Hematopoietic multipotent progenitor cell treated with erythropoietin and hydrocortisone succinate and interleukin-3 and kit ligand, for 8 days (in vitro differentiated cells): Measurements from ENCODE around the gene TBC1D8.

Experiments
- DNase-seq: peaks from one replicate; pipeline ENCODE4 v3.0.0-alpha.2; 2015

TBC1D8 gene

DNA sequence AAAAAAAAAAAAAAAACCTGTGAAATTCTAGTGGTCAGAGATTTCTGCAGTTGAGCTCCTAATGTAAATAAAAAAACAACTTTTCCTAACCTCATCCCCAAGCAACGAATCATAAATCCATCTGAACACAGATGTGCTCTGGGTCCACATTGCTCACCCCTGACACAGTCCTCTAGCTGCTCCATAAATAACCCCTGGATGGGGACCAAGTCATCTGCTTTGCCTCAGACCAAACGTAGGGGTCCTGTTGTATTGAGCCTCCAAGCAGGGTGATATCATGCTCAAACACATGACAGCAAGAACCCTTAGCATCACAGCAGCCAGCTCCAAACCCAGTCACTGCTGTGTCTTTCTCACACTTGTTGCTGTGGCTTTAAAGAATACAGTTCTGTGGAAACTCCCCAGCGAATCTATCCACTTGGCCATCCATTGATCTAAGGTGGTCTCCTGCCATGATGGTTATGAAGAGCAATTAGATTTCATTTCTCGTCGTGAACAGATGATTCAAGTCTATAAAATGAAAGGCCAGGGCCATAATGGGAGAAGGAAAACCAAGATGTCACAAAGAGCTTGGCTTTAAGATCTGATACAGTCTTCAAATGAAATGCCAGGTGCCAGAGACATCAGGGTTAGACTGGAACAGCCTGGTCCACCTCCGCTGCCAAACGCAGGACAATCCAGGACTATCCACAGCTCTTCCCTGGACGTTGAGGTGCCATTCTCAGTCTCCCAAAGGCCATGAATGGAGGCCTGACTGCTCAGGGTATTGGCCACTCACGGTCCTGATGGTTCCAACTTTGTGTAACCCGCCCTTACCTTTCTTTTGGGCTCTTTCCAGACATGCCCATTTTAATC, 39.0 kb downstream of the TBC1D8 start:
- no peak for DNase-seq

DNA sequence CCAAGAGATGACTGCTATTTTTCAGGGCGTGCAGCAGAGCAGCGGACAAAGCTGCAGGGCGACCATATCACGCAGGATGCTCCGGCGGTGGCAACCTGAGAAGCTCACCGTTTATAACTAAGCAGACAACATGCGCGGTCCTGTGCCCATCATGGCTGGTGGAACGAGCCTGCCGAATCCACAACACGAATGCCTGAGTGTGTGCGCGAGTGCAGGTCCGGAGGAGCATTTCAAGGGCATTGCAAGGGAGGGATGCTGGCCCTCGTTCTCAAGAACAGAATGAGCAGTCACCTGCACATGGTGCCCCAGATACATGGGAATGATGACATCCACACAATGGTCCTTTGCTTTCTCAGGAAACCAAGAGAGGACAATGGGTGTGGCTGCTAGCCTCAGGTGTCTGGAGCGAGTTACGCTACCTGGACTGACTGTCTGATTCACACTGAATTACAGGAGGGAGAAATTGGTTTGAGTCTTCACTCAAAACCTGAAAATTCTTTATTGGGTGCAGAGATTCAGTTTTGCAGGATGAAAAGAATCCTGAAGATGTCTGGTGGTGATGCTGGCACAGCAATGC, 39.8 kb downstream of the TBC1D8 start:
- no peak for DNase-seq

DNA sequence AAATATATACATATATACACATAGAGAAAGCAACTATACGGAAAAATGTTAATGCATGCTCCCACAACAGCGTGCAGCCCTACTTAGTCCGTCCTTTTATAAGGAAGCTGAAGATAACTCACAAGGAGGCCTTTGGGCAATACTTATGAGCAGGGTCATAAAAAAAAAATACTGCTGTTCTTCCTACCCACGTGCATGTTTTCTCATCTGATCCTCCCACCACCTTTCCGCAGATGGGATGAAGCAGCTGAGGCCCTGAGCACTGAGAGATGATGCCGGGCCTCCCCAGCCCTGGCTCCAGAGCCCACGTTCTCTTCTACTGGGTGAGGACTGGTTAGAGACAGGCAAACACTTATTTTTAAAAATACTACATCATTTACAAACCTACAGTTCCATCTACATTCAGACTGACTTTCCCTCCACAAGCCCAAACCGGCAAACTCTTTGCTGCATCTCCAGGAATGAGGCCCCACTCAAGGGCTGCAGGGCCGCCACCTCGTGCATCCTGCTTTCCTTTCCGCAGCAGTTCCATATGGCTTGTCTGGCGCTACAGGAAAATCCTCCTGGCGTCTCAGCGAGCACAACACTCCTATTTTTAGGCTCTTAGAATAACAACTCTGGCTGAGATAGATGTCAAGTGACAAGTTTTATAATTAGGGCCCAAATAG, 41.6 kb downstream of the TBC1D8 start:
- DNase-seq: no peak

DNA sequence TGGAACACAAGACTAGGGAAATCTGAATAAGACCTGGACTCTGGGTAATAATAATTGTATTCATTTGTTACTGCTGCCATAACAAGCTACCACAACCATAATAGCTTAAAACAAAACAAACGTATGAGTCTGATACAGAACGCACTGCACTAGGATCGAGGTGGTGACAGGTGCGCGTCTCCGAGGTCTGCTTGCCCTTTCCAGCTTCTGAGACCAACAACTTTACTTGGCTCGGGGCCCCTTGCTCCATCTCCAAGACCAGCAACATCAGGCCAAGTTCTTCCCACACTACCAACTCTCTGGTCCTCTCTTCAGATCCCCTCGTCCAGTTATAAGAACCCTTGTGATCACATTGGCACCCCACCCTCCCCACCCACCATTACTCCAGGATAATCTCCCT, 42.8 kb downstream of the TBC1D8 start:
- DNase-seq: no peak

DNA sequence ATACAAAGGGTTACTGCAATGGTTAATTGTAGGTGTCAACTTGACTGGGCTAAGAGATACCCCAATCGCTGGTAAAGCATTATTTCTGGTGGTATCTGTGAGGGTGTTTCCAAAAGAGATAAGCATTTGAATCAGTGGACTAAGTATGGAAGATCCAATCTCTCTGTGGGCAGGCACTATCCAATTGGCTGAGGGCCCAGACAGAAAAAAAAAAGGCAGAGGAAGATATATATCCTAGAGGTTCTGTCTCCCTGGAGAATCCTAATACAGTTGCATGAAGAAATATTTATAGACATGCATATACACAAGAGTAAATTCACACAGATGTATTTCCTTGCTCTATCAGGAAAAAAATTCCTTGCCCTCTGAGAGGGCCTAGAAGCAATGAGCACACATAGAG, 43.9 kb downstream of the TBC1D8 start:
- DNase-seq: peak; percentile 59

DNA sequence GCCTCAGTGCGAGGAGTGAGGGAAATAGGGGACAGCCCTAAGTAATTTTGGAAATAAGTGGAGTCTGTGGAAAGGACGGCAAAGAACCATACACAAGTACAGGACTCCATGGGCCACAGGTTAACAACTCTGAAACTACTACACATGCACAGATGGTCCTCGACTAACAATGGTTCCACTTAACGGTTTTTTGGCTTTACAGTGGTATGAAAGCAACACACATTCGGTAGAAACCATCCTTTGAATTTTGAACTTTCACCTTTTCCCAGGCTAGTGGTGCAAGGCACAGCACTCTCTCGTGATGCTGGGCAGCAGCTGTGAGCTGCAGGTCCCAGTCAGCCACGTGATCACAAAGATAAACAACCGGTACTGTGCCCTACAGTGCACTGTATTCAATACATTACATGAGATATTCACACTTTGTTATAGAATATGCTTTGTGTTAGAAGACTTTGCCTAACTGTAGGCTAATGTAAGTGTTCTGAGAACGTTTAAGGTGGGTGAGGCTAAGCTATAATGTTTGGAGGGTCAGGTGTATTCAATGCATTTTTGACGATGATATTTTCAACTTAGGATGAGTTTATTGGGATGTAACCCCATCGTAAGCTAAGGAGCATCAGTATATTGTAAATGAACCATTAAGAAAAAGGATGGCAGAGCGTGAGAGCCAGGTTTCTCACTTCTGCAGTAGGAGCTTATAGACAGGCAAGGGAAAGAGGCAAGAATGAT, 44.6 kb downstream of the TBC1D8 start:
- DNase-seq: no peak

DNA sequence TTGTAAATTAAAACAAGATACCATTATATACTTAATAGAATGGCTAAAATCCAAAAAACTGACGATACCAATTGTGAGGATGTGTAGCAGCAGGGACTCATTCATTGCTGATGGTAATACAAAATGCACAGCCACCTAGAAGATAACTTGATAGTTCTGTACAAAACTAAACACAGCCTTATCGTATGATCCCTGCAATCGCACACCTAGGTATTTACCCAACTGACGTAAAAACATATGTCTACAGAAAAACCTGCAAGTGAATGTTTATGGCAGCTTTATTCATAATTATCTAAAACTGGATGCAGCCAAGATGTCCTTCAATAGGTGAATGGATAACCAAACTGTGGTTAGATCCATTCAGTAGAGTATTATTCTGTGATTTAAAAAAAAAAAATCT, 45.5 kb downstream of the TBC1D8 start:
- no peak for DNase-seq

DNA sequence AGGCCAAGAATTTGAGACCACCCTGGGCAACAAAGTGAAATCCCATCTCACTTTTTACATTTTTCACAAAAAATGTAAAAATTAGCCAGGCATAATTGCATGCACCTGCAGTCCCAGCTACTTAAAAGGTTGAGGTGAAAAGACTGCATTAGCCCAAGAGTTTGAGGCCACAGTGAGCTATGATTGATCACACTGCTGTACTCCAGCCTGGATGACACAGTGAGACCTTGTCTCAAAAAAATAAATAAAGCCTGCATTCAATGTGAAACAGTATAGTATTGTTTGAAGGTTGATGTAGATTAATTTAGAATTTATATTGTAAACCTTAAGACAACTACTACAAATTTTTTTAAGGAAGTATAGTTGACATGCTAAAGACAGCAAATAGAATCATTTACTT, 53.5 kb downstream of the TBC1D8 start:
- no peak for DNase-seq

DNA sequence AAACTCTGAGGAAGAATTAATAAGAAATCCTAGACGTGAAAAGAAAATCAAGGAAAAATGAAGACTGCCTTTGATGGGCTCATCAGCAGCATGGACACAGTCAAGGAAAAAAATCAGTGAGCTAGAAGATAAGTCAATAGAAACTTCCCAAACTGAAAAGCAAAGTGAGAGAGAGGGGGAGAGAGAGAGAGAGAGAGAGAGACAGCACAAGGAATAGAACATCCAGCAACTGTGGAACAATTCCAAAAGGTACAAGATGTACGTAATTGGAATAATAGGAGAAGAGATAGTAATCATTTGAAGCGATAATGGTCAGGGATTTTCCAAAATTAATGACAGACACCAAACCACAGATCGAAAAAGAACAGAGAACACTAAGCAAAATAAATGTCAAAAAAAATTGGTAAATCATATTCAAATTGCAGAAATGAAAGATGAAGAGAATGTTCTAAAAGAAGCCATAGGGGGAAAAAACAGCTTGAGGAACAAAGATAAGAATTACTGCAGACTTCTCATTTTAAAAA, 54.5 kb downstream of the TBC1D8 start:
- DNase-seq: no peak

DNA sequence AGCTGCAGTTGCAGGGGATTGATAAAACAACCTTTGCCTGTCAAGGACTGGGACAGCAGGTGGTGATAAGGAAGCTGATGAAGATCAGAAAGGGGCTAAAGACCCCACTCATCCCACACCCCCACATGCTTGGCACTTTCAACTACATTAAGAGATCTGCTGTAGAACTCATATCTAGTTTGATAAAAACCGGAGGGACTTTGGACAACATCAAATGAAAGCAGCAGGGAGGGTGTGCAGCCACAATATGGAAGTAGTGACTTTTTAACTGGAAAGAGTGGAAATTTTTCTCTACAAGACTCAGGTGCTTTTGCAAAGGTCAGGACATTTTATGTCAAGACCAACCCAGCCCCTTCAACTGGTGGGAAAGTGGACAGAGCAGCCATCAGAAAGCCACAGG, 56.8 kb downstream of the TBC1D8 start:
- DNase-seq: no peak

DNA sequence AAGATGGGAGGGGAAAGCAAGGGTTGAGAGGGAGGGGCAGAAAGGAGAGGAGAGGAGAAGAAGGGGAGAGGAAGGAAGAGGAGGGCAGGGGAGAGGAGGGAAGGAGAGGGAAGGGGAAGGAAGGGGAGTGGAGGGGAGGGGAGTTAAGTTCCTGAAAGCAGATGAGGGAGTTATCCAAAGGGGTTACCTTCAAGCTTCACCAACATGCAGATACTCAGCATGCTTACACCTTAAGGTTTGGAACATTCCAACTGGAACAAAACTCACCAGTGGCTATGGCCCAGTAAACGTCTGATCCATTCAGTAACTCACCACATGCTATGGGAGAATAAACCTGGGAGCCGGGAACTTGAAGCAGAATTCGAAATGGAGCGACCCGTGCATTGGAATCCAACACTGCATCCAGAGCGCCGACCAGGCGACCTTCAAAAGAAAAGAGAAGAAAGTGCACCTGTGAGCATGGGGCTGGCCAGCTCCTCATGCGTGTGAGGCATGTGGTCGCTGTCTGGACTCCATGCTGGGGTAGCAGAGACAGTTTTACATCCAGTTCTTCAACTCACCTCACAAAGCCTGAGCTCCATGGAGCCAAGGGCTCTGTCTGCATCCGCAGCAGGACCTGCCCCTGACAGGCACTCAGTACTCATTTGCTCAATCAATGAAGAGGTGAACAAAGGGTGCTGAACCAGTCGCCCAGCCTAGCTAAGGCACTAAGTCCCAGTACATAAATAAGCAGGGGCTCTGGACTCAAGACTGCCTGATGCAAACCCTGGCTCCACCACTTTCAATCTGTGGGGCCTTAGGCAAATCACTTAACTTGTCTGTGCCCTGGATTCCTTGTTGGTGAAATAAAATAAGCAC, 61.0 kb downstream of the TBC1D8 start:
- no peak for DNase-seq

DNA sequence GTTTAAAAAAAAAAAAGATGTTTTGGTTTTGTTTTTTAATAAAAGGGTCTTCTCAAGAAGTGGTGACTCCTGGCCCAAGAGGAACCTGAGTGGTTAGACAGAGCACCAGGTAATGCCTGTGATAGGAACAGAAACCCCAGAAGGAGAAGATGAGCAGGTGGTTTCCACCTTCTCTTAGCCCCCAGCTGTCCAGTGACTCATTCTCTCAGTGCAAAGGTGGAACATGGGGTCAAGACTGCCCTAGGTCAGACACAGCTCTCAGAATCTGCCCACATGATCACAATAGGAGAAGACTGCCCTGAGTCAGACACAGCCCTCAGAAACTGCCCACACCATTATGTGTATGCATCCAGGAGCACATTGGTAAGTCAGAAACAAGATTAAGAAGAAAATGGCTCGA, 61.8 kb downstream of the TBC1D8 start:
- DNase-seq: no peak

DNA sequence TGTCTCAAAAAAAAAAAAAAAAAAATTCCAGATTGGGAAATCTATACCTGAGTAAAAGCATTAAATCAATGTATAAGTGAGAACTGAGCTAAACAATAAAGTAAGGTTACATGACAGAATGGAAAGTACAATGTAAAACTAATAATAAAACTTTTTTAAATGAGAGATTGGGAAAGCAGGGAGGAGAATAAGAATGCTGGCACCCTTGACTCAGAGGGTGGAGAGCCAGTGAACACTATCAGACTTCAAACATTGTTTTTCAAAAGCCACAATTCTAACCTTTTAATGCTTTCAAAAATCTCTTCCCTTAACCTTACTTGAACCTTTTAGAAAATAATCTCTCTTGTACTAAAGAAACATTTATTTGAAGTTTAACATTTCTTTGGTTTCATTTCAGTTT, 63.5 kb downstream of the TBC1D8 start:
- DNase-seq: no peak

DNA sequence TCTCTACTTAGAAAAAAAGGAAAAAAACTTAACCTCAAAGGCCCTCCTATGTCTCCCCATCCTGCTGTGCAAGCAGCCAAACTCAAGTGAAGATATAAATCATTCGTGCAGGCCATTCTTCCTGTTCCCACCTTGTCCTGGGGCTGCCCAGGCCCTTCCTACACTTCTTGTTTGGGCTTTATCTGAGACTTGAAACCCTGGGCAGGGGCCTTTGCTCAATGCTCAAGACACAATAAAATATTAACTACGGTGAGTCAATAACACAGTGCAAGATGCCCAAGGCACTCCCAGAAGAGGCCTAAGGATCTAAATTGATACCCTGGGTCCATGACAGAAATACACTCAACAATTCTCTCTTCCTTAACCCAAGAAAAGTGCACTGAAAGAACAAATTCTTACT, 67.6 kb downstream of the TBC1D8 start:
- no peak for DNase-seq

DNA sequence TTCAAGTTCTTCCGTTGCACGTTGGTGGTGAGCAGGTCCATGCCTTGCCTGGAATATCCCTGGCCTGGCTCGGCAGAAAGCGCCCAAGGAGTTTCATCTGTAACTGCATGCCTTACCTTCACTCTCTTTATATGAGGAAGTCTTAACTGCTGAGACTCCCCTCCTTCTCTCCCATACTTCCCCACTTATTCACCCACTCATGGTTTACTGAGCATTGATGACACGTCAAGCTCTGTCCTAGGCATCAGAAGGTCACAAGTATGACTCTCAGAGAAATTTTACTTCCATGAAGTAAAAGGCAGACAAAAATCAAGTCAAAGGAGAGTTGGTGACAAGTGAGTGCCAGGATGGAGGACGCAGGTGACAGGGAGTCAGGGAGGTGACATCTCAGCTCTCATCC, 68.2 kb downstream of the TBC1D8 start:
- no peak for DNase-seq

DNA sequence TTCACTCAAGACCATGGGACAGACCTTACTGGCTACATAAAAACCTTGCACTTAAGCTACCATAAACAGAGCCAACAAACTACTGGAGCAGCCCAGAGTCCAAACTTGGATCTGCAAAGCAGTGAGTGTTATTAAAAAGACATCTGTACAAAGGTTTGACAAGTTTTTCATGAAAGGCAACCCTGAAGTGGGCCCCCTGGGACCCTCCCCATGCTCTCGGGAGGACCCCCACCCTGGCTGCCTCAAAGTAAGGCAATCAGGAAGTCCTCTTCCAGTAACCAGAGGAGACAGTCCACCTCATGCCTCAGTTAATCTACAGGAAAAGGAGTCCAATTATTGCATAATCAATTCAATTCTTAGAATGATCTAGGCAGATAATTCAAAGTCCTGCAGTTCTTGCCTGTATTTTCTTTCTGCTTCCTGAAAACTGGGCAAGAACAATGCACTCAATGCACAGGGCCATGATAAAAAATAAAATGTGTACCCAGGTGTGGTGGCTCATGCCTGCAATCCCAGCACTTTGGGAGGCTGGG, 69.7 kb downstream of the TBC1D8 start:
- no peak for DNase-seq

DNA sequence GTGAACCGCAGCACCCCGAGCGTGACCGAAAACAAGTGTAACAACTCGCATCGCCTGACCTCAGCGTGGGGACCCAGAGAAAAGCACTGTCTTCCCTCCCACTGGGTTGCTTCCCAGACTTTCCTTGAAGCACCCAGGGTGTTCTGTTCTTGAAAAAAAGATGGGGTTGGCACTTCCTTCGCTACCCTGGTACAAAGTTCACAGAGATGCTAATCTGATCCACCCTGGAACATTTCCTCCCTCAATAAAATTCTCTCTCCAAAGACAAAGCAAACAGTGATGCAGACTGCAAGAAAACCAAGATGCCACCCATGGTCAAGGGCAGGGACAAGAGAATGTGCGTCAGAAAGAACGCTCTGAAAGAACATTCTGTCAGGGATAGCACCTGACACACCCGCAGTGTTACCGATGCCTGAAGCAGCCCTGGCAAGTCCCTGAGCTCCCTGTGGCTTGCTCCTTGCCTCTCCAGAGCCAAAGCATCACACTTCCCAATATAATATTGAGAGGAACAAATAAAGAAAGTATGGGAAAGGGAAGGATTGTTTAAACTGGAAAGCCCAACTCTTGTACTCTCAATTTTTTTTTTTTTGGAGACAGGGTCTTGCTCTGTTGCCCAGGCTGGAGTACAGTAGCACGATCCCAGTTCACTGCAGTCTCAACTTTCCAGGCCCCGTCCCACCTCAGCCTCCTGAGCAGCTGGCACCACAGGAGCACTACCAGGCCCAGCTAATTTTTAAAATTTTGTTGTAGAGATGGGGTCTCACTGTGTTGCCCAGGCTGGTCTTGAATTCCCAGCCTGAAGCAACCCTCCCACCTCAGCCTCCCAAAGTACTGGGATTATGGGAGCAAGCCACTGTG, 70.7 kb downstream of the TBC1D8 start:
- DNase-seq: no peak

DNA sequence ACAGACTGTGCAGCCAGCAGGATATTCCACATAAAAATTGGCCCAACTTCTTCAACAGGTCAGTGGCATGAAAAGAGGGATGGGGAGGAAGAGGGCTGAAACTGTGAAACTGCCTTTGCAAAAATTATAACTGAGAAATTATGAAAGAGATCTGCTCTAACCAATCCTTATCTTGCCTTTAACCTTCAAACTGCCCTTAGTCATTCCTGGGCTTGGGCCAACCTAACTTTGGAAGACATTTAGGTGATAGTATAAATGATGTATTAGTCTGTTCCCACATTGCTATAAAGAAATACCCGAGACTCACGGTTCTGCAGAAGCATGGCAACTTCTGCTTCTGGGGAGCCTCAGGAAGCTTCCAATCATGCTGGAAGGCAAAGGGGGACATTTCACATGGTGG, 74.6 kb downstream of the TBC1D8 start:
- DNase-seq: no peak

DNA sequence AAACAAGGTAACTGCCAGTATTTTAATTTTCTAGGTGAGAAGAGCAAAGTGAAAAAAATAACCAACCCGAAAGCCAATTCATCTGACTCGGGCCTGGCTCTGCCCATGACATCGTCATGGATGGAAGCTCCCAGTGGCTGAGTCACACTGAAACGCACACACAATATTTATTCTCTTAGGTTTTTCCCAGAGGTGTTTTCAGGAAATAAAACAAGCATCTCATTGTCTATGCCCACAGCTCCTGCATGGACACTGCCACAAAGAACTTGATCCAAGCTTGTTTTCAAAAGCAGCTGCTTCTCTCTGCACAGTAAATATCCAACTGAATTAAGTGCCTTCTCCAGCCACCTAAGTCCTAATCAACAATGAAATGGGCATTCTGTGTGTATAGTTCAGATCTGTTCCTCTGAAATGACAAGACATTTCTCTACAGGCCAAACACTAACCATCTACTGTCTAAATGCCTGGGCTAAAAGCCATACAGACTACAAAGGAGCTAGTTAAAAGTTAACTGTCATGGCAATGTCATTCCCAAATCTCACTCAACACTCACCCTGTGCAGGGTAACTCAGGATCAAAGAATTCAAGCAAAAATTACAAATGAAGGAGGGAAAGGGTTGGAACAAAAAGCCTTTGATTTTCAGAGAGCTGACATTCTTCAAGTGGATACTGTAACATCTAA, 86.2 kb downstream of the TBC1D8 start:
- DNase-seq: no peak

DNA sequence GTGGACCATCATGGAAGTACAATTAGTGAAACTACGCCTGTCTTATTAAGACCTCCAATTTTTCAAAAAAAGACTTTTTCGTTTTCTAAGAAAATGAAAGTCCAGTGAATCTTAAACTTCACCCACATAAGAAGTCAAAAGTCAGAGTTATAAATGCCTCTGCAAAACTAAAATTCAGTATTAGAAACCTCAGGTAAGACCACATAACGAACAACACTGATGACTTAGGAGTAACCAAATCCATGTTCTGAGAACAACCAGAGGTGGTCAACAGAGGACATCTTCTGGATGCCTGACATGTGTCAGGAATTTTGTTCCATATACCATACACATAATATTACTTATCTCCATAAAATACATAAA, 86.7 kb downstream of the TBC1D8 start:
- no peak for DNase-seq

DNA sequence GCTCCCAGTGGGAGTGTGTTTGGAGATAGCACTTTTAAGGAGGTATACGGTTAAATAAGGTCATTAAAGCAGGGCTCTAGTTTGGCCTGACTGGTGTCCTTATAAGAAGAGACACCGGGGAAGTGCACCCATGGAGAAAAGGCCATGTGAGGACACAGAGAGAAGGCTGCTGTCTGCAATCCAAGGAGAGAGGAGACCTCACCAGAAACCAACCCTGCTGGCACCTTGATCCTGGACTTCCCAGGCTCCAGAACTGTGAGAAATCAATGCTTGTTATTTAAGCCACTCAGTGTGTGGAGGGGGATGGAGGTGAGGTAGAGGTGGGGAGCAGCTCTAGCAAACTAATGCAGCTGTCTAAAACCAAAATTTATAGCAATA, 87.1 kb downstream of the TBC1D8 start:
- DNase-seq: no peak
